ENCODE measurements around the gene NAA25.
"Not testable (repeated sequence)": the region's sequence is repeated elsewhere in the genome, so short reads cannot be mapped to it uniquely, and the experiment has no call there.

NAA25 gene

DNA sequence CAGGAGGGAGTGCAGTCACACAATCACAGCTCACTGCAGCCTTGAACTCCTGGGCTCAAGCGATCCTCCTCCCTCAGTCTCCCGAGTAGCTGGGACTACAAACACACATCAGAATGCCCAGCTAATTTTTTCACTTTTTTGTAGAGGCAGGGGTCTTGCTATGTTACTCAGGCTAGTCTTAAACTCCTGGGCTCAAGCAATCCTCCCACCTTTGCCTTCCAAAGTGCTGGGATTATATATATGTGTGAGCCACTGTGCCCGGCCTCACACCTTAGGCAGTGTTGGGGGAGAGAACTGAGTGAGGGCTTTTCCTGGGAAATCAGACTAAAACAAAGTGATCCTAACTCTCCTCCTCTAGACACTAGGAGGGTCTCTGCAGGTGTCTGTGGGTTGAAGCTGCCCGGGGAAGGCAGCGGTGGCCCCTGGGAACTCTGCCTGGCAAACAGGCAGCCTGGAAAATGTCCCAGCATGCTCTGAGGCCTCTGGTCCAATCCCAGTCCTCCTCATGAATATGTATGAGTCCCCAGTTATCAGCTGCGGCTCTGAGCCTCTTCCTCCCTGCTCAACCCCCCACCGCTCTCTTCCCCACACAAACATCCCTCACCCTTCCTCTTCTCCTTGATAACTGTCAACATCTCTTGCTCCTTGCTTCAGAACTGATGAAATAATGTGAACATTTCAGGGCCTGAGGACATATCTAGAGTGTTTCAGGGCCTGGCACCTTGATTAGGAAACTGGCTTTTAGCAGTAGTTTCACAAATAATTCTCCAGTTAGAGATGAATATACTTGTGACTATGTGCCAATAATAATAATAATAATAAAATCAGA is 7.9 kb upstream of the NAA25 start:
- peak; percentile 82 for DNase-seq (ENCODE audit: low read depth, low spot score)

DNA sequence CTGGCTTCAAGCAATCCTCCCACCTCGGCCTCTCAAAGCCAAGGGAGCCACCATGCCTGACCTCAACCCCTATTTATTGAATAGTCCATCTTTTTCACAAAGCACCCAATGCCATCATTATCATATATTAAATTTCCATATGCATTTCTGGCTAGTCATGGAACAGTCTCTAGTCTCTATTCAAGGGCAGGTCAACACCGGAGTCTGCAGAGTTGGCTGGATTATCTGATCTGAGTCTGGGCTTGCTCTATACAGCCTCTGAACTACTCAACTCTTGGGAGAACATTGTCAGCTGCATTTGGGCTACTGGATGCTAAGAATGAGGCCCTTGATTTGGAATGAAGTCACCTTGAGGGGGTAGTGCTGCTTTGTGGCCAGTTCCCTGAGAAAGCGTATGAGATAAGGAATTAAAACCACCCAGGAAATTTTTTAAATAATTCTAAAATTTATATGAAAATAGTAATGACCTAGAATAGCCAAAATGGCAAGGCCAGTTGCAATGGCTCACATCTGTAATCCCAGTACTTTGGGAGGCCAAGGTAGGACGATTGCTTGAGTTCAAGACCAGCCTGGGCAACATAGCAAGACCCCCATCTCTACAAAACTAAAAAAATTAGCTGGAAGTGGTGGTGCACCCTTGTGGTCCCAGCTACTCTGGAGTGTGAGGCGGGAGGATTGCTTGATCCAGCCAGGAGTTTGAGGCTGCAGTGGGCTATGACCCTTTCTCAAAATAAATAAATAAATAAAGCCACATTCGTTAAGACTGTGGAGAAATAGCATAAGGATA is 6.9 kb upstream of the NAA25 start:
- no peak for DNase-seq (ENCODE audit: low read depth, low spot score)

DNA sequence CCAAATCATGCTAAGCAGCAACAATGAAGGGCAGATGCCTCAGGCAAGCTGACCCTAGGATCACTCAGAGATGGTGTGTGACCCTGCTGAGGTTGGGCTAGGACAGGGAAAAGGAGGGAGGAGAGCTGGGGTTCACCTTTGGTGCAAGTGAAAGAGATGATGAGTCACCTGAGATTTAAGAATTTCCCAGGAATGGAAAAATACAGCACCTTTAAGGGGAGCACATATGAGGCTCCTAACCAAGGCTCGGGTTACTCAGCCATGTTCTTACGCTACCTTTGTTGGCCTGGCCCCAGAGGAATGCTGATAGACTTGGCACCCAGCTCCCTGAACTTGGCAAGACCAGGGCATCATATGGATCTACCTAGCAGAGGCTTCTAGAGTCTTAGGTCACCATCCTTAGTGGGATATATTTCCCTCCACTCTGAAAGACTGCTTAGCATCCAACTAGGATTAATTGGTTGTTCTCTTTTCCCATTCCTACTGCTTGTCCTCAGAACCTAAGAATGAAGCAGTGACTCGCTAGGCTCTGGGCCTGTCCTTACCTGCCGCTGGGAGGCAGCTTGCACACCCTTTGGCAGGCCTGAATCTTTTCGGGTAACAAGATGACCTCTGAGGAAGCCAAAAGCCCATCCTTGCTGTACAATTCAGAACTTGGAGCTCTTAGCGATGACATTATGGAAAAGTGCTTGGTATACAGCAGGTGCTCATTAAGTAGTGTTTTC is 4.0 kb upstream of the NAA25 start:
- peak; percentile 30 for DNase-seq (ENCODE audit: low read depth, low spot score)

DNA sequence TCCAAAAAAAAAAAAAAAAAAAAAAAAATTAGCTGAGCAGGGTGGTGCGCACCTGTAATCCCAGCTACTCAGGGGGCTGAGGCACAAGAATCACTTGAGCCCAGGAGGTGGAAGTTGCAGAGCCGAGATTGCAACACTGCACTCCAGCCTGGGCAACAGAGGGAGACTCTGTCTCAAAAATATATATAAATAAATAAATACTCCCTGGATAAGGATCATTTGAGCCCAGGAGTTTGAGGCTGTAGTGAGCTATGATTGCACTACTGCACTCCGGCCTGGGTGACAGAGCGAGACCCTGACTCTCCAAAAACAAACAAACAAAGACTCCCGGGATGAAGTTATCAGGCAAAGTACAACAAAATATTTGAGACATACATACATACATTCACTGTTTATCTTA is 3.3 kb upstream of the NAA25 start:
- DNase-seq (ENCODE audit: low read depth, low spot score): no peak

DNA sequence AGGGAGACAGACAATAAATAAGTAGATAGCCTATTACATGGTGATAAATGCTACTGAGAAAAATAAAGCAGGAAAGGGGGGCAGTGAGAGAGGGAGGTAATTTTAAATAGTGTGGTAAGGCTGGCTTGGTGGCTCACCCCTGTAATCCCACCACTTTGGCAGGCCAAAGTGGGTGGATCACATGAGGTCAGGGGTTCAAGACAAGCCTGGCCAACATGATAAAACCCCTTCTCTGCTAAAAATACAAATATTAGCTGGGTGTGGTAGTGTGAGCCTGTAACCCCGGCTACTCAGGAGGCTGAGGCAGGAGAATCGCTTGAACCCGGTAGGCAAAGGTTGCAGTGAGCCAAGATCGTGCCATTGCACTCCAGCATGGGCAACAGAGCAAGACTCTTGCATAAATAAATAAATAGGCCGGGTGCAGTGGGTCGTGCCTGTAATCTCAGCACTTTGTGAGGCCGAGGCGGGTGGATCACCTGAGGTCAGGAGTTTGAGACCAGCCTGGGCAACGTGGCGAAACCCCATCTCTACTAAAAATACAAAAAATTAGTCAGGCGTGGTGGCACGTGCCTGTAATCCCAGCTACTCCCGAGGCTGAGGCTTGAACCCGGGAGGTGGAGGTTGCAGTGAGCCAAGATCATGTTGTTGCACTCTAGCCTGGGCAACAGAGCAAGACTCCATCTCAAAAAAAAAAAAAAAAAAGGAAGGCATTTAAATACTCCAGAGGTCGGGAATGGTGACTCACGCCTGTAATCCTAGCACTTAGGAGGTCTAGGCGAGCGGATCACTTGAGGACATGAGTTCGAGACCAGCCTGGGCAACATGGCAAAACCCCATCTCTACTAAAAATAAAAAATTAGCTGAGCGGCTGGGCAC is 2.4 kb upstream of the NAA25 start:
- DNase-seq (ENCODE audit: low read depth, low spot score): not testable (repeated sequence)

DNA sequence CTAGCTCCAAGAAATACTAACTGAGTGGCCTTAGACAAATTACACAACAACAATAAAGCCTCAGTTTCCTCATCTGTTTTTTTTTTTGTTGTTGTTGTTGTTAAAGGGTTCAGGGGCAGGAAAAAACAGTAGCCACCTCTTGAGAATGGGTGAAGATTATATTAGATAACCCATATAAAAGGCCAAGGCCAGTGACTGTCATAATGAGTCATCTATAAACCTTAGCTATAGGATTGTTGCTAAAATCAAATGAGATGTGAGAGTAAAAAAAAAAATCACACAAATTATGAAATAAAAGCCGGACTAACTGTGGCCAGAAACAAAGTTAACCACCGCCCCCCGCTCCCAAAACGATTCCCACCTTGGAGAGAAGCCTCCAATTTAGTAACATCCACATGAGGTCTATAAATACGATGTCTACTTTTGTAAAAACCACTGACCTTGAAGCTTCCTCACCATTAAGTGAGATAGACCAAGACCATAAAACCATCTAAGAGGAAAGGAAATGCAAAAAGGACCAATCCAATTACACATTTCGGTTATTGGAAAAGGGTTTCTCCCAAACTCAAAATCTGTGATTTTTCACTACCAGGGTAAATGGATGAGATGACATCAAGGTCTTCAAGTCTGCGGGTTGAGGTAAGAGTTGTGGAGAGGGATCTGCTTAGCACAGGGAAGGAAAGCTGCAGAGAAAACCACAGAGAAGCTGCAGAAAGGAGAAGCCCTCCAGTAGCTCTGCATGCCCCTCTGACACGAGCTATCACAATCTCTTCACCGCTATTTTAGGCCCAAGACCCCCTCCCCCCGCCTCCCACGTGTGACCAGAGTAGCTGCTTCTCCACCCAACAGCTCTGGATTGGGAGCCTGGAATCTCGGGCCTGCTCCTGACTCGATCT is 1.0 kb downstream of the NAA25 start:
- no peak for DNase-seq (ENCODE audit: low read depth, low spot score)

DNA sequence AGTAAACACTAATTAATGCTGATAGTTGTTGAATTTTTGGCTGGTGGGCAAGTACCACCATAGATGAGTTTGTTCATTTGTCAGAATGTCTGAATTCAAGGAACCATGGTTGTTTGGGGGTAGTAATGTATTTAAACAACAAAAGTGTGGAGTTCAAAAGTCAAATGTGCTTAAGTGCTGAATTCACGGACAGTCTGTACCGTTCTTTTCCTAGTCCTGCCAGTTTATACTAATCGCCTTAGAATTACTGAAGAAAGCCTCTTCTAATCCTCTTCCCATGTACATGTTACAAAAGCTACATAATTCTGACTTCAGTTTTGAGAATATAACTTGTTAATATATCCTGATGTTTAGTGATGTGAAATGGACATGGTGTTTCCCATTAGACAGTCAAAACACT is 2.7 kb downstream of the NAA25 start:
- DNase-seq (ENCODE audit: low read depth, low spot score): no peak

DNA sequence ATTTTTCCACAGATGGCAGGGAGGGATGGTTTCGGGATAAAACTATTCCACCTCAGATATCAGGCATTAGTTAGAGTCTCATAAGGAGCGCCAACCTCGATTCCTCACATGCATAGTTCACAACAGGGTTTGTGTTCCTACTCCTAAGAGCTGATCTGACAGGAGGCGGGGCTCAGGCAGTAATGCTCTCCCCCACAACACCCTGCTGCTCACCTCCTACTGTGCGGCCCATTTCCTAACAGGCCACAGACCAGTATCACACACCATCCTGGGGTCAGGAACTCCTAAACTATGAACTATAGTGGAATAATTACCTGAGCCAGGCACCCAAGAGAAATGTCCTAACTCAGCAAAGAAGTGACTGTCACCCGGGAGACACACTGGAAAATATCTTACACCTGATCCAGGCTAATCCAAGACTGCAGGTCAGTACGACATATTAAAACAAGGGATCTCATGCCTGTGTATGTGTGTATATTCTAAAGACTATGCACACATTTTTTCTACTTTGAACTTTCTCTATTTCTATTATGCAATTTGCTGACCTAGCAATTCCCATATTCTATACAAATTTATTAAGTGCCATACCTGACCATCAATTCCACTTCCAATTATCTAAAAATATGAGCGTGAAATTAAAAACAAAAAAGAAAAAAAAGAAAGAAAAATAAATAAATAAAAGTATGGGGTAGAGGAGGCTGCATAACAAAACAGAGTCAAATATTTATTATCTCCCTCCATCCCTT is 4.7 kb downstream of the NAA25 start:
- no peak for DNase-seq (ENCODE audit: low read depth, low spot score)

DNA sequence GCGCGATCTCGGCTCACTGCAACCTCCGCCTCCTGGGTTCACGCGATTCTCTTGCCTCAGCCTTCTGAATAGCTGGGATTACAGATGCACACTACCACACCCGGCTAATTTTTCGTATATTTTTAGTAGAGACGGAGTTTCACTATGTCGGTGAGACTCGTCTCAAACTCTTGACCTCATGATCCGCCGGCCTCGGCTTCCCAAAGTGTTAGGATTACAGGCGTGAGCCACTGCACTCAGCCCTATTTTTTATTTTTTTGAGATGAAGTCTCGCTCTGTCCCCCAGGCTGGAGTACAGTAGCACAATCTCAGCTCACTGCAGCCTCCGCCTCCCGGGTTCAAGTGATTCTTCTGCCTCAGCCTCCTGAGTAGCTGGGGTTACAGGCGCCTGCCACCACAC is 5.8 kb downstream of the NAA25 start:
- not testable (repeated sequence) for DNase-seq (ENCODE audit: low read depth, low spot score)

DNA sequence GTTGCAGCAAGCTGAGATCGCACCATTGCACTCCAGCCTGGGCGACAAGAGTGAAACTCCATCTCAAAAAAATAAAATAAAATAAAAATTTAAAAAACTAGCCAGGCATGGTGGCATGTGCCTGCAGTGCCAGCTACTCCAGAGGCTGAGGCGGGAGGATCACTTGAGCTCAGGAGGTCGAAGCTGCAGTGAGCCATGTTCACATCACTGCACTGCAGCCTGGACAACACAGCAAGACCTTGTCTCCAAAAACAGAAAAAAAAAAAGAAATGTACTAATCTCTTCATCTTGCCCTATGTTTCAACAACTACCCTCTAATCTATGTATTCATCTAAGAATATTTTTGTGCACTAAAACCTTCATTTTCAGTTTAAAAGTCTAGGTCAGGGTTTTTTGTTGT is 6.5 kb downstream of the NAA25 start:
- DNase-seq (ENCODE audit: low read depth, low spot score): no peak

DNA sequence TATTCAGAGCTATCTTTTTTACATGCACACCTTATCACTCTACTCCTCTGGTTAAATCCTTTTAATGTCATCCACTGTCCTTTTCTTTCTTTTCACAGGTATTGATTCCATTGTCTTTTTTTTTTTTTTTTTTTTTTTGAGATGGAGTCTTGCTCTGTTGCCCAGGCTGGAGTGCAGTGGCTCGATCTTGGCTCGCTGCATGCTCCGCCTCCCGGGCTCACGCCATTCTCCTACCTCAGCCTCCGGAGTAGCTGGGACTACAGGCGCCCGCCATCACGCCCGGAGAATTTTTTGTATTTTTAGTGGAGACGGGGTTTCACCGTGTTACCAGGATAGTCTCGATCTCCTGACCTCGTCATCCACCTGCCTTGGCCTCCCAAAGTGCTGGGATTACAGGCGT is 8.1 kb downstream of the NAA25 start:
- not testable (repeated sequence) for DNase-seq (ENCODE audit: low read depth, low spot score)

DNA sequence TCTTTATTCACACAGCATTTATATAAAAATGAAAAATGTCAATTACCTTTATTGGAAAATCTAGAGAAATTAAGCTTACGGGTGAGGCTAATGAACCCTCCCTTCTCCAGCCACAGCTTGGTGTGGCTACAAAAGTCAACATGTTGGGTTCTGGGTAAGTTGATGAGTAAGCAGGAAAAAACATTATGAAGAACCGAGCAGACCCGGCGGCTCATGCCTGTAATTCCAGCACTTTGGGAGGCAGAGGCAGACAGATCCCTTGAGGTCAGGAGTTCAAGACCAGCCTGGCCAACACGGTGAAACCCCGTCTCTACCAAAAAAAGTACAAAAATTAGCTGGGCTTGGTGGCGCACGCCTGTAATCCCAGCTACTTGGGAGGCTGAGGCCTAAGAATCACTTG is 10.9 kb downstream of the NAA25 start:
- no peak for DNase-seq (ENCODE audit: low read depth, low spot score)

DNA sequence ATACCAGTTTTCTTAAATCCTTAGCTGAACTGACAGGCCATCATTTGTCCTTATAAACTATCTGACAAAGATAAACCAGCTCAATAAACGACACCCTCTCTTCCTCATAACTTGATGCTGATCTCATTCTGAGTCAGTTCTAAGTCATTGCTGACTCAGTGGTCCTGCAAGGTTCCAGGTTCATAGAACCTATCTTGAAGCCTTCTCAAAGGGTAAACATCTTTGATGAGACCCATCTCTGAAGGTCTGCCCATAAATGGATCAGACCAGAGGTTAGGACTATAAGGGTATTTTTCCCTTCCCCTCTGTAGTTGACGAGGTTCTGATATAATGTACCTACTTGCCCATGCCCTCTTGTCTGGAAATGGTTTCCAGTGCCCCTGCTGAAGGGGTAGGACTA is 11.9 kb downstream of the NAA25 start:
- DNase-seq (ENCODE audit: low read depth, low spot score): no peak

DNA sequence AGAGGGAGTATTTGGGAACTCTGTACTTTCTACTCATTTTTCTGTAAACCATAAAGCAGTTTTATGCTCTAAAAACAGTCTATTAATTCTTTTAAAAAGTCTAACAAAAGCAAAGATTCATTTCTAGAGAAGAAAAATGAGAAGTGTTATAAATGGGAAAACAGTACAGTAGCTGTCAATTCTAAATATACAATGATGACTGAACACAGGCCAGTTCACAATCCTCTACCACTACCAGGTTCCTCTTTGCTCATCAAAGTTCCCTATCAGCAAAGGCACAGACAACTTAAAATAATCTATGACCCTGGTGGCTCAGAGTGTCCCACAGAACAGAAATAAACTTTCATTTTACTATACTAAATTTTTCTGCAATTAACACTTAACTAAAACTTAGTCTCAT is 12.5 kb downstream of the NAA25 start:
- no peak for DNase-seq (ENCODE audit: low read depth, low spot score)

DNA sequence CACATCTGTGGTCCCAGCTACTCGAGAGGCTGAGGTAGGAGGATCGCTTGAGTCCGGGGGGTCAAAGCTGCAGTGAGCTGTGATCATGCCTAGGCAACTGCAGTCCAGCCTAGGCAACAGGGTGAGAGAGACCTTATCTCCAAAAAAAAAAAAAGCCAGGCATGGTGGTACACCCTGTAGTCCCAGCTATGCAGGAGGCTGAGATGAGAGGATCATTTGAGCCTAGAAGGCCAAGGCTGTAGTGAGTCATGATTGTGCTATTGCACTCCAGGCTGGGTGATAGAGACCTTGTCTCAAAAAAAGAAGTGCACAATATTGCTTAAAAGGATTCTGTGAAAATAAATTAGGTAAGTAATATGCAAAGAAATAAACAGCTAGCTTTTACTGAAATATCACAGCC is 17.0 kb downstream of the NAA25 start:
- no peak for DNase-seq (ENCODE audit: low read depth, low spot score)

DNA sequence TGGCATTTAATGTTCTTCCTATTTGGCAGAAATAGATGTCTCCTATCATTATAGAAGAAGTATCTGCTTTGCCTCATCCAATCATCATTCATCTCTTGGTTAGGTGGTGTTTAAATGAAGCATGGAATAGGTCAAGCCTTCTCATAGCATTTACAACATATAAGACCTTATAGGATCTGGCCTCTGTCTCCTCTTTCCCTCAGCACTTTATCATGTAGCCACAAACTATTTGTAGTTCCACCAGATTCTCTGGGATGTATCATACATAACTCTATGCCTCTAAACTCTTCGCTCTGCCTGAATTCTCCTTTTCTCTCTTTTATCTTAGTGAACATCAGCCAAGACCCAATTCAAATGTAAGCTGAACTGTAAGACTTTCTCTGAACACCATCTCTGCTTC is 20.7 kb downstream of the NAA25 start:
- DNase-seq (ENCODE audit: low read depth, low spot score): no peak

DNA sequence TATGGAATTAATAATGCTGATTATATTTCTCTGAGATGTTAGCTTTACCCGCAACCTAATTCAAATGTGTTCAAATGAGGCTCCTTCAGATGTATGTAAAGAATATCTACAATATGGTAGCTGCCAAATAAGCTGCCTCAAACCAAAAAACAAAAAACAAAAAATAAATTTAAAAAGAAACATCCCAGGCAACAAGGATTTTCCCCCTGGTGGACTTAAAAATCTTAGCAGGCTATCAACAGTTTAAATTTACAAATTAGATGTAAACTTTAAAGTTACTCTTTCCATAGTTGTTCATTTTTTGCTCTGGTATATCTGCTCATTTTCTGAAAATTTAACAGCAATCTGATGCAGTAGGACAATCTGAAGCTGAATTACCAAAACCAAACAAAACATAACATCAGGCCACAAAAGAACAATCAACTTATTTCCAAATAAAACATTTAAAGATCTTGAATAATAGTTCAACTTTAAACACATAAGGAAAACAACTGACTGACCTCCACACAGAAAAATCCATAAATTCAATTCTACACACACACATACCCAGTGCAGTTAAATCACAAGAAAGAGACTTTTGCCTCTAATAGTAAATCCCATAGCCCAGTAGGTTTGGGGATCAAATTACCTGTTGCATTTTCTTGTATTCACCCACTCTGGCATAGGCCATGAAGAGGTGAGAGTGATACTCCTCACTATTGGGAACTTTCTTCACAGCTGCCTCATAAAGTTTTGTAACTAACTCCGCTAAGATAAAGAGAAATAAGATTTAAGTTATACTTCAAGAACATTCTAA is 21.3 kb downstream of the NAA25 start:
- no peak for DNase-seq (ENCODE audit: low read depth, low spot score)

DNA sequence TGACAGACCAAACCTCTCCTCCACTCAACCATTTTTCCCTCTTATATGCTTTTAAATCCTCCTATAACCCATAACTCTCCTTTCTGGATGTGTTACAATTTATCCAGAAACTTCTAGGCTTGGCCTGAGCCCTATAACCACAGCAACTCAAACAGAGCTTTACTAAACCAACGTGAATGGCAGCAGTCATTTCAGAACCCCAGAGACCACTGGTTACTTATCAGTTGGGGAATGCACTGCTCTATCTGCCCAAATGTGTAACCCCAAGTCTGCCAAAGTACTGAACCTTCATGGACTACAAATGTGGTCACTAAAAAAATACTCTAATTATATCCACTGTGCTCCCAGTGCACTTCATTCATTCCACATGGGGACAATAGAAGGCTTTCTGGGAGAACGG is 42.0 kb downstream of the NAA25 start:
- no peak for DNase-seq (ENCODE audit: low read depth, low spot score)

DNA sequence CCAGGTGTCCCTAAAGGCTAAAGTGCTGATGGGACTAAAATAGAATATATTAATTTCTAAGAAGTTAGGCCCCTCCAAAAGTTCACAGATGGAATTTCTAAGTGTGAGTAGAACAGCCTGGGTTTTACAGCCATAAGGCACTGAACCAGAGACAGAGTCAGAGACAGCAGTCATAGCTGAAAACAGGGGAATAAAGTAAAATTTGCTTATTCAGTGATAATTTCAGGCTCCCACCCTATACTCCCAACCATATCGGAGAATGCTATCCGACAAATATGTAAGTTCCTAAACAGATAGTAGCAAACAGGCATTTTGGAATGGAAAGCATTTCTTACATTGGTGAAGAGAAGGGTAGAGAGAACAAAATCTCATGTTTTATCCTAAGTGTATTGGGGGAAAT is 45.3 kb downstream of the NAA25 start:
- DNase-seq (ENCODE audit: low read depth, low spot score): no peak

Data from iPS DF 19.7 (cell line).